Measurements from ENCODE around the gene GSAP. TPM values are rescaled to one million over a fixed set of nuclear protein-coding genes. Genes with fewer than 3 reads are reported as not detected.
"Not testable (repeated sequence)": the region's sequence is repeated elsewhere in the genome, so short reads cannot be mapped to it uniquely, and the experiment has no call there.

Gene GSAP
- total and polyA plus RNA-seq, 7 donors = 1.3 to 4.2 (median 2.0) TPM

- Histone ChIP-seq H3K9me3 (no peaks in the 10 kb centered on the region), H3K27ac (peak overlapping the region; percentile 3), H3K27me3 (ENCODE audit: insufficient read depth in 3 of 3, low read length in 2 of 3) (no peaks in the 10 kb centered on the region), H3K36me3 (ENCODE audit: insufficient read depth in 1 of 2, low read depth in 1 of 2) (no peaks in the 10 kb centered on the region), H3K4me3 (no peak overlapping the region), H3K4me1 (peaks cover 16% of the 10 kb centered on the region)
- DNase-seq (no peak), ATAC-seq (no peak)
- intact Hi-C loops (cut with DNase I) = loop anchor here in 1 of 2 donors (10.0 kb wide), 1 partner anchor 213 kb away; the partner anchor contains the start of gene CCDC146
- TF ChIP-seq, protein P1, sequence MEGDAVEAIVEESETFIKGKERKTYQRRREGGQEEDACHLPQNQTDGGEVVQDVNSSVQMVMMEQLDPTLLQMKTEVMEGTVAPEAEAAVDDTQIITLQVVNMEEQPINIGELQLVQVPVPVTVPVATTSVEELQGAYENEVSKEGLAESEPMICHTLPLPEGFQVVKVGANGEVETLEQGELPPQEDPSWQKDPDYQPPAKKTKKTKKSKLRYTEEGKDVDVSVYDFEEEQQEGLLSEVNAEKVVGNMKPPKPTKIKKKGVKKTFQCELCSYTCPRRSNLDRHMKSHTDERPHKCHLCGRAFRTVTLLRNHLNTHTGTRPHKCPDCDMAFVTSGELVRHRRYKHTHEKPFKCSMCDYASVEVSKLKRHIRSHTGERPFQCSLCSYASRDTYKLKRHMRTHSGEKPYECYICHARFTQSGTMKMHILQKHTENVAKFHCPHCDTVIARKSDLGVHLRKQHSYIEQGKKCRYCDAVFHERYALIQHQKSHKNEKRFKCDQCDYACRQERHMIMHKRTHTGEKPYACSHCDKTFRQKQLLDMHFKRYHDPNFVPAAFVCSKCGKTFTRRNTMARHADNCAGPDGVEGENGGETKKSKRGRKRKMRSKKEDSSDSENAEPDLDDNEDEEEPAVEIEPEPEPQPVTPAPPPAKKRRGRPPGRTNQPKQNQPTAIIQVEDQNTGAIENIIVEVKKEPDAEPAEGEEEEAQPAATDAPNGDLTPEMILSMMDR (IDR thresholded peaks at IDR 0.05) = no peak
- 64 to 78% (median 75%) methylated on average over 4 of the region's 4 CpGs for WGBS, 3 donors
These were observed 77.9 kb downstream of the GSAP start for GRCh38 chr7:77338260-77338659.

- peaks cover 16% of the 10 kb centered on the region for H3K4me1 ChIP-seq
- peak overlapping the region; percentile 6 for H3K27ac ChIP-seq
- intact Hi-C loops (cut with DNase I) = loop anchor here in 1 of 2 donors (10.0 kb wide), 1 partner anchor 213 kb away; the partner anchor contains the start of gene CCDC146
- DNase-seq (no peak), ATAC-seq (no peak)
- H3K4me3 ChIP-seq = no peak overlapping the region
- TF ChIP-seq, protein P1 (IDR thresholded peaks at IDR 0.05) = no peak
- no peaks in the 10 kb centered on the region for H3K36me3 ChIP-seq (ENCODE audit: insufficient read depth in 1 of 2, low read depth in 1 of 2)
- no peaks in the 10 kb centered on the region for H3K27me3 ChIP-seq (ENCODE audit: insufficient read depth in 3 of 3, low read length in 2 of 3)
- WGBS, 3 donors = 85 to 94% (median 88%) methylated on average over 2 of the region's 2 CpGs
- H3K9me3 ChIP-seq = no peaks in the 10 kb centered on the region
These were observed 78.6 kb downstream of the GSAP start for GRCh38 chr7:77337456-77337990.

- Histone ChIP-seq H3K4me1 (peaks cover 25% of the 10 kb centered on the region), H3K9me3 (no peaks in the 10 kb centered on the region)
- intact Hi-C loops (cut with DNase I) = loop anchor here in 1 of 2 donors (10.0 kb wide), 1 partner anchor 211 kb away; the partner anchor contains the start of gene CCDC146
These were observed 80.6 kb downstream of the GSAP start for GRCh38 chr7:77335581-77335980.

DNA sequence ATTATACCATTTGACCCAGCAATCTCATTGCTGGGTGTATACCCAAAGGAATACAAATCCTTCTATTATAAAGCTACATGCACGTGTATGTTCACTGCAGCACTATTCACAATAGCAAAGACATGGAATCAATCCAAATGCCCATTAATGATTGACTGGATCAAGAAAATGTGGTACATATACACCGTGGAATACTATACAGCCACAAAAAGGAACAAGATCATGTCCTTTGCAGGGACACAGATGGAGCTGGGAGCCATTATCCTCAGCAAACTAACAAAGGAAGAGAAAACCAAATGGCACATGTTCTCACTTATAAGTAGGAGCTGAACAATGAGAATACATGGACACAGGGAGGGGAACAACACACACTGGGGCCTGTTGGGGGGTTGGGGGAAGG, 82.1 kb downstream of the GSAP start:
- ATAC-seq; H3K27ac ChIP-seq; H3K4me3 ChIP-seq; DNase-seq; H3K27me3 ChIP-seq (ENCODE audit: insufficient read depth in 3 of 3, low read length in 2 of 3); H3K36me3 ChIP-seq (ENCODE audit: insufficient read depth in 1 of 2, low read depth in 1 of 2); H3K9me3 ChIP-seq: not testable (repeated sequence)
- 89 to 98% (median 94%) methylated on average over 2 of the region's 2 CpGs for WGBS, 3 donors
- H3K4me1 ChIP-seq = peaks cover 18% of the 10 kb centered on the region
- intact Hi-C loops (cut with DNase I) = loop anchor here in 1 of 2 donors (10.0 kb wide), 1 partner anchor 209 kb away; the partner anchor contains the start of gene CCDC146

More at GRCh38 chr7:77335581-77335980, 80.6 kb downstream of the GSAP start:
- Histone ChIP-seq H3K27me3 (ENCODE audit: insufficient read depth in 3 of 3, low read length in 2 of 3) (no peaks in the 10 kb centered on the region), H3K4me3 (no peak overlapping the region), H3K27ac (no peak overlapping the region), H3K36me3 (ENCODE audit: insufficient read depth in 1 of 2, low read depth in 1 of 2) (no peaks in the 10 kb centered on the region)
- TF ChIP-seq, protein P1 (IDR thresholded peaks at IDR 0.05) = no peak
- ATAC-seq = no peak
- no peak for DNase-seq

DNA sequence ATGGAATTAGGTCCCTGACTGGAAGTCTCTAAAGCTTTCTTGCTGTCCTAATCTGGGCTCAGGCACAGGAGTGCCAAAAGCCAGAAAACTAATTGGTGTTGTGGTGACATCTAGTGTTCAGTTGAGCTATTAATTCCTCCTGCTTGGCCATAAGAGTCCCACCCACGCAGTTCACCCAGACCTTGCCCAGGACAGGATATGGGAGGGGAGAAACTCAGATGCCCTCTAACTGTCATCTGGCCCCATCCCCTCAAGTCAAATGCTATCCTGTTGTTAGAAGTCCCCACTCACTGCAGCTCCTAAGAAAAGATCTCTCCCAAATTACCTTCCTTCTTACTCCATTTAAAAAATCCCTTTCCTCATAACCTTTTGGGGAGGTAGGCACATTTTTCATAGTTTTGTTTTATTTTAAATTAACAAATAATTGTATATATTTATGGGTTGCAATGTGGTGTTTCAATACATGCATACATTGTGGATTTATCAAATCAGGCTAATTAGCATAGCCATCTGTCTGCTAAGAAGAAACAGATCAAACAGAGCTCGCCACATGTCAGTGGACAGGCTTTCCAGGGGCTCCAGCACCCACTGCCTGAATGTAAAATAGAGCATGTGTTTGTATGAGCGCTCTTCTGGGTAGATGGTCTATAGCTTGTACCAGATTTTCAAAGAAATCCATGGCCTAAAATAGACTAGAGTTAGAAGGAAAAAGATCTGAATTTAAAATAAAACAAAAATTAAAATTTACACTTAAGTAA, 84.0 kb downstream of the GSAP start:
- Histone ChIP-seq H3K27ac (no peak overlapping the region), H3K27me3 (ENCODE audit: insufficient read depth in 3 of 3, low read length in 2 of 3) (no peaks in the 10 kb centered on the region), H3K4me1 (peaks cover 9% of the 10 kb centered on the region), H3K4me3 (no peak overlapping the region), H3K9me3 (no peaks in the 10 kb centered on the region), H3K36me3 (ENCODE audit: insufficient read depth in 1 of 2, low read depth in 1 of 2) (no peaks in the 10 kb centered on the region)
- DNase-seq (peak; percentile 48 to 66), ATAC-seq (peak; percentile 89 to 97 (median 94))
- 57 to 62% (median 62%) methylated on average over 3 of the region's 3 CpGs for WGBS, 3 donors
- TF ChIP-seq, protein P1 (IDR thresholded peaks at IDR 0.05) = peak; percentile 65
- intact Hi-C loops (cut with DNase I) = loop anchor here in 1 of 2 donors (10.0 kb wide), 1 partner anchor 207 kb away; the partner anchor contains the start of gene CCDC146
